GM18508 (cell line): ENCODE results near the gene EIF3B.
"Not testable (repeated sequence)": the region's sequence is repeated elsewhere in the genome, so short reads cannot be mapped to it uniquely, and the experiment has no call there.

Source experiments
- ATAC-seq: cut with Tn5 transposase; IDR thresholded peaks from one replicate; pipeline ENCODE4 v1.9.1; 2021; ENCODE audit warnings: moderate number of reproducible peaks; ENCODE audit not compliant: insufficient read depth, unreplicated experiment

The EIF3B gene

DNA sequence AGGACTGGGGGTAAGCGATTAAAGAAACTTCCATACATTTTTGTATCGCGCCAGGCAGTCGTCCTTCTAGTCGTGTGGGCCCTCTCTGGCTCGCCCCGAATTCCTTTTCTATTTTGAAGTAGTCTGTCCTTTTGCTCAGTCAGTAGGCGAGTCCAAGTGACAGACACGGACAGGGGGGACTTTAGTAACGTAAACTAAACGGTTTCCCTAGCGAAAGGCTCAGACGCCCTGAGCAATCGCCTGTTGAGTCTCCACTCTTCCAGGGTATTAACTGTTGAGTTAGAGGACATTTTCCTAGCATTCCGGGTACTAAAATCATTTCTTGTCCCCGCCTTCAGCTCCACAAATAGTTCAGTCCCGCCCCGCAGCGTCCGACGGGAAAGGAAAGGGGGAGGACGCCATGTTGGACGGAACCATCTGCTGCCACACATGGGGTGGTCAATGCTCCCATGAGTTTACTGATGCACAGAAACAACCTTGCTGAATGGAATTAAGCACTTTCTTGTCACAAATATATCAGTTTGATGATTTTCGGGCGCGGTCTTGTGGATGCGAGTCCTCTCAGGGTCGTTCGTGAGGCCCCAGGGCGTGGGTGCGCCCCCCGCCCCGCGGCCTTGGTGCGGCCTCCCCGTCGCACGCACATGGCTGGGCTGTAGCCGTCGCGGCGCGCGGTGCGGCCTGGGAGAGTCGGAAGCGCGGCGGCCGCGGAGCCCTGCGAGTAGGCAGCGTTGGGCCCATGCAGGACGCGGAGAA lies at the start of gene EIF3B:
EIF3B (plus strand) TSS at position 642 of the 753 bp plus-strand sequence; CDS start at position 737, 95 bp downstream.
- ATAC-seq, result peak; percentile 43

DNA sequence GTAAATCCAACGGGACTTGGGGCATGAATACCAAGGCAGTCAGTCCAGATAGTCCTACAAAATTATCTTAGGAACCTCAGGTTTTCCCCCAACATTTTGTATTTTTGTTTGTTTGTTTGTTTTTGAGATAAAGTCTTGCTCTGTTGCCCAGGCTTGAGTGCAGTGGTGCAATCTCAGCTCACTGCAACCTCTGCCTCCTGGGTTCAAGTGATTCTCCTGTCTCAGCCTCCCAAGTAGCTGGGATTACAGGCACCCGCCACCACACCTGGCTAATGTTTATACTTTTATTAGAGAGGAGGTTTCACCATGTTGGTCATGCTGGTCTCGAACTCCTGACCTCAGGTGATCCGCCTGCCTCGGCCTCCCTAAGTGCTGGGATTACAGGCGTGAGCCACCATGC lies 49.4 kb upstream of the EIF3B start:
- not testable (repeated sequence) for ATAC-seq

DNA sequence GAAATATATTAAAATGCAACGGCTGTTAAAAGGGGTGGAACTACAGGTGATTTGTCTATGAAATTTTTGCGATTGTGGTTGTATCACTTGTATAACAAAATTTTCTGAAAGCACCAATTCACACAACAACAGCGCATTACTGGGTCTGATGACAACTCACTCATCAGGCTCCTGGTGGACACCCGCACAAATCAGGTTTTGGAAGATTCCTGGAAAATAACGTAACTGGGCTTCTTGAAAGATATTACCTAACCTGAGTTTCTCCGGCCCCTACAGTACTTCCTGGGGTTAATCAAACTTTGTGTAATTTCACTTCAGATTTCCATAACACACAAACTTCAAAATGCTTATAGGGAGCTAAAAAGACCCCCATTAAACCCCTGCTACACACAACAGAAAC lies 47.9 kb upstream of the EIF3B start:
- no peak for ATAC-seq

DNA sequence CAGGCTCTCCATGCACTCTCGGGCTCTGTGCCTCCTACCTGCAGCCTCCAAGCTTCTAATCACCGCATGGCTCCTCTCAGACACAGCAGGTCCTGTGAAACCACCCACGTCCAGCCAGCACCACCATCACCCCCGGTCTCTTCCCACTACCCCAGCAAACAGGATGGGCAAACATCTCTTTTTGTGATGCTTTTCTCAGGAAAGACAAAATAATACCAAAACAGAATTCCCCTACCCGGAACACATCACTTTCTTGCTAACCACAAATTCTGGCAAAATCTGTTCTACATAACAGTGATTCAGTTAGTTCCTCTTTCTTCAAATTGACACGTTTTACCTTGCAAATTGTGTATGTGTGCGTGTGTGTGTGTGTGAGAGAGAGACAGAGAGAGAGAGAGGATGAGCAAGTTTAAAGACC lies 46.9 kb upstream of the EIF3B start:
- ATAC-seq, result no peak

DNA sequence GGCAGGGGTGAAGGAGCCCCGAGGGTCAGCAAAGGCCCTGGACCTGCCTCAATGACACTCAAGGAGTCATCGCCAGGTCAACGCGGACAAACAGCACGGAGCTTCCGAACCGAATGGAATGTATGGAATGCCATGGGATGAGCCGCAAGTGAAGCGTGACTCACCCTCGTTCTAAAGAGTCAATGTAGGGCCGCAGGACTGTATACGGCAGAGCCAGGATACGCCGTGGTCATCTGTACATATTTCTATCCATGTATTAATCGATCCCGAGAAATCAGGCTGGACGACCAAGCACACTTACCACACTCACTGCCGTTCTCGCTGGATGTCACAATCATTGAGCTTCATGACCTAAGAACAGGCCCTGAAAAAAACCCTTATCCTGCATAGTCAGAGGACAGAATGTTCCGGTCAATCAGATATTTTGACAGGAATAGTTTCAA lies 44.7 kb upstream of the EIF3B start:
- no peak for ATAC-seq

DNA sequence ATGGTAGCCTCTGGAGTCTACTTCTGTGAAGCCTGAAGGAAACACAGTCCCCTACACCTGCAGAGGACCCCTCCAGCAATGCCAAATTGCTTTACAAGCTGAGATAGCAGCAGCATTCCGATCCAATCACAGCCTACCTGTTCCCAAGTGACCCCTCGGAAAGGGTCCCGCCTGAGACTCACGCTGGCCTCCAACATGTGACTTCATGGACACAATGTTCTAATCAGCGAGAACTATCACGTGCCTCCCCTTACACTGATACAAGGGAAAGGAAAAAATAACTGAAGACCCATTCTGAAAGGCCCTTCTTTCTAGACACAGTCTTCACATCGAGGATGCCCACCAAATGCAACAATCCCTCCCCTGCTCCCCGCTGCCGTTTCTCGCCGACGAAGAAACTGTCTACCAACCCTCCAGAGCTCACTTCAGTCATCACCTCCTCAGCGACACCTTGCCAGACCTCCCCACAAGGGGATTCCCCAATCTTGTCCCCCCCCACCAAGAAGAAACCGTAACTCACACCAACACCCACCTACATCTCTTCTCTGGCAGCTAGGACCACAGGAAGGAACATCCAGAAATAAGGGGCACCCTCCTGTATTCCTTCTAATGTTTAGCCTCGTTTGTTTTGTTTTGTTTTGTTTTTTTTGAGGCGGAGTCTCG lies 42.2 kb upstream of the EIF3B start:
- no peak for ATAC-seq

DNA sequence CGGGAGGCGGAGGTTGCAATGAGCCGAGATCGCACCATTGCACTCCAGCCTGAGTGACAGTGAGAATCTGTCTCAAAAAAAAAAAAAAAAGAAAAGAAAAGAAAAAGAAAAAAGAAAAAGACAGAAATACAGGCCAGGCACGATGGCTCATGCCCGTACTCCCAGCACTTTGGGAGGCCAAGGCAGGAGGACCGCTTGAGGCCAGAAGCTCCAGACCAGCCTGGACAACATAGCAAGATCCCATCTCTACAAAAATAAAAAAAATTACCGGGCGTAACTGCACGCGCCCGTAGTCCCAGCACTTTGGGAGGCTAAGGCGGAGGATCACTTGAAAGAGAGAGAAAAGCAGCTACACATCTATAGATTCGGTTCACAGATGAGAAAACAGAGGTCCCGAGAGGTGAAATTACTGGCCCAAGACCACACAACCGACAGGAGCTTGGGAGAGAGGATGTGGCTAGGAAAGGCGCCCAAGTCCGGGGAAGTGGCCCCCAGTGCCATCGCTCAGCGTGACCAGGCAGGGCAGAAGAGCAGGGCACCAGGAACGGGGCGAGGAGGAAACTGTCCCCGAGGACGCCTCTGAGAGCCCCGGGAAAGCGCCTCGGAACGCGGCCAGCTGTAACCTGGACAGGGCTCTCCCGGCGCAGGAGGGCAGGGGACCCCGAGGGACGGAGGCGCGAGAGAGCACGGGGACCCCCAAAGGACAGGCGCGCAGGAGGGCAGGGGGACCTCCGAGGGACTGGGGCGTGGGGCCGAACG lies 41.0 kb upstream of the EIF3B start:
- peak; percentile 7 for ATAC-seq

DNA sequence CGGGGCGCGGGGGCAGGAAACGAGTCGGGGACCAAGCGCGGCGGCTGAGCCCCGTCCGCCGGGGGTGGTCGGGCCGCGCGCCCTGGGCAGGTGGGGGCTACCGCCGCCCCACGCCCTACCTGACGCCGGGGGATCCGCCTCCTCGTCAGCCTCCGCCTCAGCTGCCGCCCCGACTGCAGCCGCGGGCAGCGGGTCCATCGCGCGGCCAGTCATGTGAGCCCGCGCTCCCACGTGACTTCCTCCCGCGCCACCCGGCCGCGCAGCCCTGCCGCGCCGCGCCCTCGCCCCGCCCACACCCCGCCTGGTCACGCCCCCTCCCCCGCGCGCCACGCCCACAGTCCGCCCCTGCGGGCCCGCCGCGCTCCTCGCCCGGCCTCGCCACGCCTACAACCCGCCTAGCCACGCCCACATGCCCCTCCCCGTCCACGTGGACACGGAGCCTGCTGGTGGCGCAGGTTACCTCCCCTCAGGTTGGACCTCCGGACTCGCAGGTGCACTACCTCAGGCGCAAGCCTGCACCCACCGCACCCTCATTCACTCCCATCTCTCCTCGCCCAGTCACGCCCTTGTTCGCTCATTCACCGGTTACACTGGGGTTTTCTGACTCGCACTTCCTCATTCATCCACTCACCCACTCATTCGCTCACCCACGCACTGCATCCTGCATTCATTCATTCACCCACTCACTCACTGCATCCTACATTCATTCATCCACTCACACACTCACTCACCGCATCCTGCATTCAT lies 40.2 kb upstream of the EIF3B start, which contains the start of gene SNX8:
SNX8 (minus strand) TSS at position 233 of the 747 bp plus-strand sequence; CDS start at position 213, 20 bp downstream.
- ATAC-seq, result peak; percentile 43

DNA sequence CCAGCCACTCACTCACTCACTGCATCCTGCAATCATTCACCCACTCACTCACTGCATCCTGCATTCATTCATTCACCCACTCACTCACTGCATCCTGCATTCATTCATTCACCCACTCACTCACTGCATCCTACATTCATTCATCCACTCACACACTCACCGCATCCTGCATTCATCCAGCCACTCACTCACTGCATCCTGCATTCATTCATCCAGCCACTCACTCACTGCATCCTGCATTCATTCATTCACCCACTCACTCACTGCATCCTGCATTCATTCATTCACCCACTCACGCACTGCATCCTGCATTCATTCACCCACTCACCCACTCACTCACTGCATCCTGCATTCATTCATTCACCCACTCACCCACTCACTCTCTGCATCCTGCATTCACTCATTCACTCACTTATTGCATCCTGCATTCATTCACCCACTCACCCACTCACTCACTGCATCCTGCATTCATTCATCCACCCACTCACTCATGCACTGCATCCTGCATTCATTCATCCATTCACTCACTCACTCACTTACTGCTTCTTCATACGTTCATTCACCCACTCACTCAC lies 39.6 kb upstream of the EIF3B start:
- ATAC-seq, result not testable (repeated sequence)

DNA sequence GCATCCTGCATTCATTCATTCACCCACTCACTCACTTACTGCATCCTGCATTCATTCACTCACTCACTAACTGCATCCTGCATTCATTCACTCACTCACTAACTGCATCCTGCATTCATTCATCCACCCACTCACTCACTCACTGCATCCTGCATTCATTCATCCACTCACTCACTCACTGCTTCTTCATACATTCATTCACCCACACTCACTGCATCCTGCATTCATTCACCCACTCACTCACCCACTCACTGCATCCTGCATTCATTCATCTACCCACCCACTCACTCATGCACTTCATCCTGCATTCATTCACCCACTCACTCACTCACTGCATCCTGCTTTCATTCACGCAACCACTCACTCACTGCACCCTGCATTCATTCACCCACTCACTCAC lies 38.8 kb upstream of the EIF3B start:
- no peak for ATAC-seq

DNA sequence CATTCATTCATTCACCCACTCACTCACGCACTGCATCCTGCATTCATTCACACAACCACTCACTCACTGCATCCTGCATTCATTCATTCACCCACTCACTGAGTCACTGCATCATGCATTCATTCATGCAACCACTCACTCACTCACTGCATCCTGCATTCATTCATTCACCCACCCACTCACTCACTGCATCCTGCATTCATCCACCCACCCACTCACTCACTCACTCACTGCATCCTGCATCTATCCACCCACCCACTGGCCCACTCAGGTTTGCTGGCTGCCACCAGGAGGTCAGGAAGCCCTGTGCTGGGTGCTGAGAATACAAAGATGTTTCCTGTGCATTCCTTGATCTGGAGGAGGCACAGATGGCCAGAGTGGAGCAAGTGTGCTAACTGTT lies 38.0 kb upstream of the EIF3B start:
- no peak for ATAC-seq

DNA sequence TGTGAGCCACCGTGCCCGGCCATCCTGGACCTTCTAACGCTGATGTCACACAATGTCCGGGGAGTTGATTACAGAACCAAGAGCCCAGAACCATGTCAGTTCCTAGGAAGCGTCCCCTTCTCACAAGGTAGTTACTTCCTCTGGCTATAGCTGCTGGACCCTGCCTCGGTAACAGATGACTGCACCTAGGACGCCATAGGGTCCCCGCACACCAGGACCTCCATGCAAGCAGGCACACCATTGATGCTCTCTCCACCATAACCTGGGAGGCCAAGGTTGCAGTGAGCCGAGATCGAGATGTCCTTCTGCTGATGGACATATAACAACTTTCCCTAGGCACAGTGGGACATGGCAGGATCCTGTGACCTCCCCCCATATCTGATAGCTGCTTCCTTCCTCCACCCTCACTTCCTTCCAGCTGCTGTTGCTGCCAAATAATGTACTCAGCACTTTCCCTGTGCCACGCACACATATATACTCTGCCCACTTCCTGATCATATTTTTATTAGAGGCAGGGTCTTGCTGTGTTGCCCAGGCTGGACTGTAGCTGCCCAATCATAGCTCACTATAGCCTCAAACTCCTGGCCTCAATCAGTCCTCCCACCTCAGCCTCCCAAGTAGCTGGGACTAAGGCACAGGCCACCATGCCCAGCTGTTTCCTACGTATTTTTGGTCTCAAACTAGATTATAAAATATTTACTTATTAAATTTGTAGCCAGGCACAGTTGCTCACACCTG lies 36.9 kb upstream of the EIF3B start:
- ATAC-seq, result no peak

DNA sequence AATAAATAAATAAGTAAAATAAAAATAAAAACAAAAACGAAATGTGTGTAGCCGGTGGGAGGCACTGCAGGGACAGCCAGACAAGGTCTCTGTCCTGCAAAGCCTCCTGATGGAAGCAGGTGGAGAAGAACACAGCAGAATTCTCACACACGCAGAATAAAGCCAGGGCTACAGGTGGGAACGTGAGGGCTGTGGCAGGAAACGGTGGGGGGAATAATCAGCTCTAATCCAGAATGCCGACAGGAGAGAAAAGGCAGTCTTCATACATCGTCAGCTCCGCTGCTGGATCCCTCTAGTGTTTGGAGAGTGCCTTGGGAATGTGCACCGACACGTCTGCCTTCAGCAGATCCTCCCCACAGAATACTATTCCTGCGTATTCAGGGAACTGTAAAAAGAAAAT lies 33.6 kb upstream of the EIF3B start:
- no peak for ATAC-seq

DNA sequence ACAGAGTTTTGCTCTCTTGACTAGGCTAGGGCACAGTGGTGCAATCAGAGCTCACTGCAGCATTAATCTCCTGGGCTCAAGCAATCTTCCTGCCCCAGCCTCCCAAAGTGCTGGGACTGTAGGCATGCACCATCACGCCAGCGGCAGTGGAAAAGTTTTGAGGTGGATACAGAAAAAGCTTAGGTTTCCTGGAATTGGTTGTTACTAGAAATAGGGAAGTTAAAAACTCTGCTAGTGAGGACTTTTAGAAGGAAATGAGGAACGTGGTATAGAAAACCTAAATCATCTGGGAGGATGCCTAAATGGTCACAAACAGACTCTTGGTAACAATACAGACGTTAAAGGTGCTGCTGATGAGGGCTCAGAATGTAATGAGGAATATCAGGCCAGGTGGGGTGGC lies 29.5 kb upstream of the EIF3B start:
- ATAC-seq, result no peak

DNA sequence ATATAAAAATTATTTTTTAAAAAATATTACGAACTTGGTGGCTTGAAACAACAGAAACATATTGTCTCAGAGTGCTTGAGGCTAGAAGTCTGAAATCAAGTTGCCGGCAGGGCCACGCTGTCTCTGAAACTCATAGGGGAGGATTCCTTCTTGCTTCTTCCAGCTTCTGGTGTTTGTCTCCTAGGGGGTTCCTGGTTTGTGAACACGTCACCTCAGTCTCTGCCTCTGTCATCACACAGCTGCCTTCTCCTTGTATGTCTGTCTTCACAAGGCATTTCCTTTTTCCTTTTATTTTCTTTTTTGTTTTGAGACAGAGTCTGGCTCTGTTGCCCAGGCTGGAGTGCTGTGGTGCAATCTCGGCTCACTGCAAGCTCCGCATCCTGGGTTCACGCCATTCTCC lies 27.7 kb upstream of the EIF3B start:
- ATAC-seq, result no peak

DNA sequence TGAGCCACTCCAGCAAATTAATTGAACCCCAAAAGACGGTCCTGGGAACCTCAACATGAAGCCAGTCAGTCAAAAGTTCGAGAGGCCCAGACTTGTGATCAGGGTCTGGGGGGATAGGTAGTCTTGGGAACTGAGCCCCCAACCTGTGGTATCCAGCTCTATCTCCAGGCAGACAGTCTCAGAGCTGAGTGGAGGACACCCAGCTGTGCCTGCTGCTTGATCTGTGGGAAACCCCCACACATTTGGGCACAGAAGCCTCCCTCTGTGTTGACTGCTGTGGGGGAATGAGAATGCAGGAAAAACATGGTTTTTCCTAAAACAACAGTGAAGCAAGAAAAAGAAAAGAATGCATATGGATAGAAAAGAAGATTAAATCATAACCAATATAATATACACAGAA lies 24.1 kb upstream of the EIF3B start:
- ATAC-seq, result no peak

DNA sequence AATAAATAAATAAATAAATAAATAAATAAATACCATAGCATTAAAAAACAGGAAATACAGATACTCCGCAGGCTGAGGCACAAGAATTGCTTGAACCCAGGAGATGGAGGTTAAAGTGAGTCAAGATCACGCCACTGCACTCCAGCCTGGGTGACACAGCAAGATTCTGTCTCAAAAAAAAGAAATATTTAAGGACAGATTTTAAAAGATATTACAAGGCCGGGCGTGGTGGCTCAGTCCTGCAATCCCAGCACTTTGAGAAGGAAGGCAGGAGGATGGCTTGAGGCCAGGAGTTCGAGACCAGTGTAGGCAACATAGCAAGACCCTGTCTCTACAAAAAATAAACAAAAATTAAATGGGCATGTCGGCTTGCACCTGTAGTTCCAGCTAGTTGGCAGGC lies 22.9 kb upstream of the EIF3B start:
- ATAC-seq, result no peak

DNA sequence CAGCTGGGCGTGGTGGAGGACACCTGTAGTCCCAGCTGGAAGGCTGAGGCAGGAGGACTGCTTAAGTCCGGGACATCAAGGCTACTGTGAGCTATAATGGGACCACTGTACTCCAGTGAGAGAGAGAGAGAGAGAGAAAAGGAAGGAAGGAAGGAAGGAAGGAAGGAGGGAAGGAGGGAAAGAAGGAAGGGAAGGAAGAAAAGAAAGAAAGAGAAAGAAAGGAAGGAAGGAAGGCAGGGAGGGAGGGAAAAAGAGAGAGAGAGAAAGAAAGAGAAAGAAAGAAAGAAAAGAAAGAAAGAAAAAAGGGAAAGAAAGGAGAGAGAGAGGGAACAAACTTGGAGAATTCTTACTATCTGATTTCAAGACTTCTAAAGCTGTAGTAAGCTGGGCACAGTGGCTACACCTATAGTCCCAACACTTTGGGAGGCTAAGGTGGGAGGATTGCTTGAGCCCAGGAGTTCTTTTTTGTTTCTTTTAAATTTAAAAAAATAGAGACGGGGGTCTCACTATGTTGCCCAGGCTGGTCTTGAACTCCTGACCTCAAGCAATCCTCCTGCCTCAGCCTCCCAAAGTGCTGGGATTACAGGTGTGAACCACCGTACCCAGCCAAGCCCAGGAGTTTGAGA lies 21.9 kb upstream of the EIF3B start:
- ATAC-seq, result not testable (repeated sequence)
